ENCODE data around the gene CLK2. TPM values are rescaled to one million over a fixed set of nuclear protein-coding genes. Genes with fewer than 3 reads are reported as not detected.

The CLK2 gene
- total RNA-seq, 1 donor from 2014 or later = 101 TPM

GRCh38 chr1:155287987-155288543 lies 14.8 kb upstream of the CLK2 start:
- no peak overlapping the region for H3K27ac Mint-ChIP-seq (ENCODE audit: unreplicated experiment)
- H3K9me3 Mint-ChIP-seq = no peaks in the 10 kb centered on the region
- no peaks in the 10 kb centered on the region for H3K27me3 Mint-ChIP-seq (ENCODE audit: low read depth)
- no peak overlapping the region for H3K4me3 Mint-ChIP-seq
- no peaks in the 10 kb centered on the region for H3K4me1 Mint-ChIP-seq
- no peak for TF ChIP-seq CTCF (conservative IDR thresholded peaks at IDR 0.05)
- no peaks in the 10 kb centered on the region for H3K36me3 Mint-ChIP-seq (ENCODE audit: low read depth)
- no peak for DNase-seq (ENCODE audit: low read depth, low spot score)

DNA sequence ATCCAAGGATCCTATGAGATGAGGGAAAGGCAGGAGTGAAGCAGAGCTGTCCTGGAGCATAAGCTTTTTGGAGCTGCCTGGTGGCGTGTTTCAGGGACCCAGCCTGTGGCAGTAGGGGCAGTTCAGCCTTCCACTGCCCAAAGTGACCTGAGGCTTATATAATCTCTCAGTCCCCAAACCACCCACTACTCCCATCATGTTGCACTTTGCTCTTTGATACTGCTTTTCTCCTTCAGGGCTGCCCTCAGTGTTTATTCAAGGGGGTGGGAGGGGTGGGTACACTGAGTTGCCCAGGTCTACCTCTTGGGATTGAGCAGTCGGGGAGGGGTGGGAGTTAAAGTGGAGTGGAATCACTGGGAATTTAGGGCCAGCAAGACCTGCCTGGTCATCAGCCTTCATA lies 13.2 kb upstream of the CLK2 start:
- no peak overlapping the region for H3K4me3 Mint-ChIP-seq
- H3K27ac Mint-ChIP-seq (ENCODE audit: unreplicated experiment) = no peak overlapping the region
- DNase-seq (ENCODE audit: low read depth, low spot score) = no peak
- H3K9me3 Mint-ChIP-seq = no peaks in the 10 kb centered on the region
- peaks cover 2% of the 10 kb centered on the region for H3K36me3 Mint-ChIP-seq (ENCODE audit: low read depth)
- H3K4me1 Mint-ChIP-seq = no peaks in the 10 kb centered on the region
- no peaks in the 10 kb centered on the region for H3K27me3 Mint-ChIP-seq (ENCODE audit: low read depth)
- TF ChIP-seq CTCF (conservative IDR thresholded peaks at IDR 0.05) = no peak

DNA sequence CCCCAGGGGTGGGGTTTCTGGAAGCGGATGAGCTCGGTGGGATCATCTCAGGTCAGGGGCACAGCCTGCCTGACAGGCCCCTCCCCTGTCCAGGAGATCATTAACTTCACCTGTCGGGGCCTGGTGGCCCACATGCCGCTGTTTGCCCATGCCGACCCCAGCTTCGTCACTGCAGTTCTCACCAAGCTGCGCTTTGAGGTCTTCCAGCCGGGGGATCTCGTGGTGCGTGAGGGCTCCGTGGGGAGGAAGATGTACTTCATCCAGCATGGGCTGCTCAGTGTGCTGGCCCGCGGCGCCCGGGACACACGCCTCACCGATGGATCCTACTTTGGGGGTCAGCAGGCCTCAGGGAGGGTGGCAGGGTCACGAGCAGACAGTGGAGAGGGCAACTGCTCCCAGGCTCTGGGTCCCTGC lies 12.3 kb upstream of the CLK2 start:
- no peaks in the 10 kb centered on the region for H3K9me3 Mint-ChIP-seq
- DNase-seq (ENCODE audit: low read depth, low spot score) = no peak
- H3K36me3 Mint-ChIP-seq (ENCODE audit: low read depth) = peaks cover 2% of the 10 kb centered on the region
- H3K27ac Mint-ChIP-seq (ENCODE audit: unreplicated experiment) = no peak overlapping the region
- H3K4me3 Mint-ChIP-seq = no peak overlapping the region
- no peaks in the 10 kb centered on the region for H3K4me1 Mint-ChIP-seq
- H3K27me3 Mint-ChIP-seq (ENCODE audit: low read depth) = no peaks in the 10 kb centered on the region
- TF ChIP-seq CTCF (conservative IDR thresholded peaks at IDR 0.05) = no peak

DNA sequence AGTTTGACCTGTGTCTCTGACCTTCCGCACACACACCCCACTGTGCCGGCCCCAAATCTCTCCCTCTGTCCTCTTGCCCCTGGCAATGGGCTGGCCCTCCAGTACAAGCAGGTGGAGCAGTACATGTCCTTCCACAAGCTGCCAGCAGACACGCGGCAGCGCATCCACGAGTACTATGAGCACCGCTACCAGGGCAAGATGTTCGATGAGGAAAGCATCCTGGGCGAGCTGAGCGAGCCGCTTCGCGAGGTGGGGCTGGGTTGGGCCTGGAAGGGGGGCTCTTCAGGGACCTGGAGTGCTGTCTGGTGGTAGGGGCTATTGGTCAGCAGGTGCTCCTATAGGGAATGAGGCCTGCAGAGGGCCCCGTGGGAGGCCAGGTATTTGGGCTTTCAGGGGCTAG lies 11.8 kb upstream of the CLK2 start:
- Mint-ChIP-seq H3K36me3 (ENCODE audit: low read depth) (peaks cover 2% of the 10 kb centered on the region), H3K4me3 (no peak overlapping the region), H3K27me3 (ENCODE audit: low read depth) (no peaks in the 10 kb centered on the region), H3K27ac (ENCODE audit: unreplicated experiment) (peak overlapping the region; percentile 12), H3K4me1 (no peaks in the 10 kb centered on the region), H3K9me3 (no peaks in the 10 kb centered on the region)
- no peak for TF ChIP-seq CTCF (conservative IDR thresholded peaks at IDR 0.05)
- DNase-seq (ENCODE audit: low read depth, low spot score) = no peak

DNA sequence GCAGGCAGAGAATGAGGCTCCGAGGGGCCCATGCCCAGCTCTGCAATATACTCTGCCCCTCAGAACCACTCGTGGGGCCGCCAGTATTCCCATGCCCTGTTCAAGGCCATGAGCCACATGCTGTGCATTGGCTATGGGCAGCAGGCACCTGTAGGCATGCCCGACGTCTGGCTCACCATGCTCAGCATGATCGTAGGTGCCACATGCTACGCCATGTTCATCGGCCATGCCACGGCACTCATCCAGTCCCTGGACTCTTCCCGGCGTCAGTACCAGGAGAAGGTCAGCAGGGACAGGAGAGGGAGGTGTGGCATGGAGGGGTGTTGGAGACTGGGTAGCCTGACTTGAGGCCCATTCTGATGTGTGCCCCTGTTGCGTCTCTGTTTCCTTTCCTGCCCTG lies 11.2 kb upstream of the CLK2 start:
- DNase-seq (ENCODE audit: low read depth, low spot score) = no peak
- Mint-ChIP-seq H3K9me3 (no peaks in the 10 kb centered on the region), H3K36me3 (ENCODE audit: low read depth) (peaks cover 4% of the 10 kb centered on the region), H3K27ac (ENCODE audit: unreplicated experiment) (no peak overlapping the region), H3K27me3 (ENCODE audit: low read depth) (no peaks in the 10 kb centered on the region), H3K4me1 (peaks cover 3% of the 10 kb centered on the region), H3K4me3 (no peak overlapping the region)
- TF ChIP-seq CTCF (conservative IDR thresholded peaks at IDR 0.05) = no peak
